GM19455 (cell line): Measurements from ENCODE around the gene APELA.
"Not testable (repeated sequence)": the region's sequence is repeated elsewhere in the genome, so short reads cannot be mapped to it uniquely, and the experiment has no call there.

Source experiments
- ATAC-seq: cut with Tn5 transposase; IDR thresholded peaks from one replicate; pipeline ENCODE4 v1.9.1; 2021; ENCODE audit not compliant: unreplicated experiment

APELA gene

GRCh38 chr4:164876700-164877324 is at the start of gene APELA:
Gene APELA (plus strand): TSS chr4:164877178. CDS start chr4:164877332, 154 bp downstream.
- peak; percentile 97 for ATAC-seq

DNA sequence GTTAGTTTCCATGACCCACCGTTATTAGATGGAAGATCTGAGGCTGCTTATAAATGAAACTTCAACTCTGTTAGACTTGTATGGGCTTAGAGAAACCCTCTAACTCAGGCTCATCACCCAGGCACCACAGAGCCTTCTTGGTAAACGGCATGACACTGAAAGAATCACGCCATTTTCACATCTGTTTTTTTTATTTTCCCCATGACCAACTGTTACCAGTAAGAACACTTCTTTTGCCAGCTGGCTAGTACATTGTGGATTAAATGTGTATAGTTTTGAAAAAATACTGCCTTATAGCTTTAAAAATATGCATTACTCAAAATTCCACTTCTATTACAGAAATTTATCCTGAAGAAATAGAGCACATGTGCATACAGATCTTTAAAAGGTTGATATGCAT is 48.0 kb upstream of the APELA start:
- no peak for ATAC-seq

DNA sequence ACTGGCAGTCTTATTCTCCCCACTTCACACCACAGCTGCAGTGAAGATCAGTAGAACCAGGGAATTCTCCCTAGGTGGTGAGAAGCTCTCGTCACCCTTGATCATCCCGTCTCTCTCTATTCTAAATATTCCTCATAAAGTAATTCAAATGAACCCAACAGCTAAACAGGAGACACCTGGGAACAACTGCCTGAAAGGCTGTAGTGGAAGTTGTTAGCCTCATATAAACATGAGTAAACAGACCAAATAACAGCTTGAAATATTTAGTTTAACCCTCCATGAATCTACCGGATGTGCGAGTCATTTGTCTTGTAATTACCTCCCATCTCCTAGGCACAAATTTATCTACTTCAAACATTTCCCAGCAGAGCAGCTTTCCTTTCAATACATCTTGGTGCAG is 30.4 kb upstream of the APELA start:
- ATAC-seq: no peak

GRCh38 chr4:164847016-164847415 is 30.0 kb upstream of the APELA start:
- ATAC-seq: no peak

DNA sequence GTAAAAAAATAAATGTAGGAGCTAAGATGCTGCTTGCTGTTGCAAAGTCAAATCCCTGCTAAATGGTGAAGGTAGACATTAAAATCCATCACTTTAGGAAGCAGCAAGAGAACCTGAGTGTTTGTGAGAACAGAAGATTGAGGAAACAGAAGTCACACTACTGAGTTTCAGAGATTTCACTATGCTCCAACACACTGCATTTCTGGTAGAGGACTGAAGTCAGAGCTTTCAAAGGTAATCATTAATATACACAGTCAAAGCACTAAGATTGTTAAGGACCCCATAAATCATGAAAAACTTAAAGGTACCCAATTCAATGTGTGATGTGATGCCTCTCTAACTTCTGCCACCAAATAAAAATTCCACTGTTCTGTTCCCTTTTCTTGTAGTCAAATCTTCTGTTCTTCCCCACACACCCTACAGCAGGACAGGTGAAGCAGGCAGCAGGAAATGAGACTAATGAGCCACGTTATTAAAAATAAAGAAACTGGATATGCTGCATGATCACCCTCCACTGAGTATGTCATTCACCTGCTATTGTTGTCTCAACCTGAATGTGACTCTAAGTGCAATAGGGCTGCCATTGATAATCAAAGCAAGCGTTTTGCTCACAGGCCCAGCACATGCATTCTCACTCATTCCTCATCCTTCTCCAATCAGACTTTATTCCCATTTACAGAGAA is 28.9 kb upstream of the APELA start:
- no peak for ATAC-seq

DNA sequence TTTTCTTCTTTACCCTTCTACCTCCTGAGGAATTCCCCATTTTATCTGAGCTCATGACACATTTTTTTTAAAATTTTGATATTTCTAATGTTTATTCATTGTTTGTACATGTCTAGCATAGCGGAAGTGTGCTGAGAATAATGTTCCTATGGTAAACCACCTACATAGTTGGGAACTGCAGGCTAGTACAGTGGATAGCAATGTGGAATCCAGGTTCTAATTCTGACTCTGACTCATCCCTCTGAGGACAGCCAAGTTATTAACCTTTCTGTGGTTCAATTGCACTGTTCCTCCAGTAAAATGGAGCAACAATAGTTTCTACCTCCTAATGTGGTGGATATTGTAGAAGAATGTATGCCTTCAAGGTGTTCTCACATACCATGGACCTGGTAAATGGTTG is 20.6 kb upstream of the APELA start:
- no peak for ATAC-seq

DNA sequence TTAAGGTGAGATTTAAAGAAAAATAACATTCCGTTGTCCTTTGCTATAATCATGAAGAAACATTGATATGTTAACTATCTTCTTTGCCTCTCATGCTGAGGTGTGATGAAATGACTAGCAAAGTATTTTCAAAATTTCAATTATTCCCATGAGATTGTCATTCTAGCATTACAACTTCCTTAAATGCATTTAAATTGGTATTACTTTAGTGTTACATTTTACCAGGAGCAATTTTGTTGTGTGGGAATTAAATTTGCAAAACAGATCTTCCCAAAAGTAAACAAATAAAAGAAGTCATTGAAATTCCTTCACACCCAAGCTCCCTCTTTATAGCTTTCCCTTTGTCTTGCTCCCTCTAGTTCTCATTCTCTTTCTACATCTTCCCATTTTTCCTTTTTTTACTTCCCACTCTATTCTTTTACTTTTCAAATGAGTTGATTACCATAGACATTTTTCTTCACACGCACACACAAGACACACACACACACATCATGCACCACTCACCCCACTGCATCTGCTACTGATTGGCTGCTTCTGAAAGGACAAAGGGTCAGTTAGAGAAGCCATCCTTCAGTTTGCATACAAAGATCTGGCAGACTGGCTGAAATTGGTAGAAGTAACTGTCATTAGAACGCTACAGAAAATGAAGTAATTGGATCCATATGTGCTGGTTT is 10.0 kb upstream of the APELA start:
- ATAC-seq: no peak

- no peak for ATAC-seq
Measured at GRCh38 chr4:164871673-164872072, 5.3 kb upstream of the APELA start.

GRCh38 chr4:164872481-164872880 is 4.5 kb upstream of the APELA start:
- no peak for ATAC-seq

DNA sequence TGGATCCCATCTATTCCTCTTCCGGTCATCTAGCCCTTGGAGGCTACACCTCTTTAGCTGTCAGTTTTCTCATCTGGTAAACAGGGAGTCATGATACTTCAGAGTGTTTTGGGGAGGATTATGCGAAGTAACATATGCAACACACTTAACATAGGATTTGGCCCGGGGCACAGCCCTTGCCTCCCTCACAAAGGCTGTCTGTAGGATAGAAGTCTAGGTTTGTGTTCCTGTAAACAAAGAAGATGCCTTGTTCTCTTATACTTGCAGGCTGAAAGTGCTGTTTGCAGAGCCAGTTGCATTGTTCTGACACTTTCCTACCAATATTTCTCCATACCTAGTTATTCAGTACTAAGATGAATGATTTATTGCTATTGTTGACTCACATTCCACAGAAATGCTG is 2.2 kb upstream of the APELA start:
- ATAC-seq: no peak

GRCh38 chr4:164880489-164881262 is 3.7 kb downstream of the APELA start:
- no peak for ATAC-seq

DNA sequence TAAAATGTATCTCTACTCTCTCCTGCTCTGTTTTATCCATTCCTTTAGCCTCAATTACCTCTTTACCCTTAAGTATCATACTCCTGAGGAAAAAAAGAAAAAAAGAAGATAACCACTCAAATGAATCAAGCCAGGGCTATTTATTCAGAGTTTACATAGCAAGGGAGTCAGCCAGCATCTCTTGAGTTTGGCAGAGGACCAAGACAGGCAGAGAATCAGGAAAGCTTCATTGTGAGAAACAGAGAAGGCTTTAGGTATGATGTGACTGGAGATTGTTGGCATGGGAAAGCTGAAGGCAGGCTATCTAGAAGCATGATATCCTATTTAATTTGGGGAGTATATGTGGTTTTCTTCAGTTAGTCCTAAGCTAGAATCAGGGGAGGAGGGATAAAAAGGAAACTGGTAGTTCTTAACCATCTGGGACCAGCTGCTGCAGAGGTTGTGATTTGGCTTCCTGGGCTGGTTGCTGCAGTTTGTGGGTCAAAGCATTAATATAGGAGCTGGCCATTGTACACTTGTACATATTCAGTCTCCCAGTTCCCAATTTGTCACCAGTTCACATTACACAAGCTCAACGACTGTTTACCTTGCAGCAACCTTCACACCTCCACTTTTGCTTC is 11.2 kb downstream of the APELA start:
- no peak for ATAC-seq

GRCh38 chr4:164890691-164891090 is 13.7 kb downstream of the APELA start:
- no peak for ATAC-seq

DNA sequence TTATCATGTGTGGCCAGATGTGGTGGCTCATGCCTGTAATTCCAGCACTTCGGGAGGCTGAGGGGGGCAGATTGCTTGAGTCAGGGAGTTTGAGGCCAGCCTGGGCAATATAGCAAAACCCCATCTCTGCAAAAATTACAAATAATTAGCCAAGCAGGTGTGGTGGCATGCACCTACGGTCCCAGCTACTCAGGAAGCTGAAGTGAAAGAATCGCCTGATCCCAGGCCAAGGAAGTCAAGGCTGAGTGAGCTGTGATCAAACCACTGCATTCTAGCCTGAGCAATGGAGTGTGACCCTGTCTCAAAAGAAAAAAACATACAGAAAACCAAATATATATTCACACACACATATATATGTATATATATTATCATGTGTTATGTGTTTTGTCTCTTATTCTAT is 15.0 kb downstream of the APELA start:
- ATAC-seq: no peak

- peak; percentile 82 for ATAC-seq
Measured at GRCh38 chr4:164894702-164895101, 17.7 kb downstream of the APELA start.

GRCh38 chr4:164902608-164903007 is 25.6 kb downstream of the APELA start:
- no peak for ATAC-seq

DNA sequence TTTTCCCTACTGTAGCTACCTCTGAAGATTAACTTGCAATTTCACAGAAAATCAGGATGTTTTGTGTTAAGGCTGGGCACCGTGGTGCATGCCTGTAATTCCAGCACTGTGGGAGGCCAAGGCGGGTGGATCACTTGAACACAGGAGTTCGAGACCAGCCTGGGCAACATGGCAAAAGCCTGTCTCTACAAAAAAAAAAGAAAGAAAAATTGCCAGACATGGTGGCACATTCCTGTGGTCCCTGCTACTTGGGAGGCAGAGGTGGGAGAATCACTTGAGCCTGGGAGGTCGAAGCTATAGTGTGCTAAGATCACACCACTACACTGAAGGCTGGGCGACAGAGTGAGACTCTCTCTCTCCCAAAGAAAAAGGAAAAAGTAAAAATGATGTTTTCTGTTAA is 27.4 kb downstream of the APELA start:
- ATAC-seq: no peak

GRCh38 chr4:164904941-164905340 is 28.0 kb downstream of the APELA start:
- no peak for ATAC-seq

GRCh38 chr4:164906368-164906767 is 29.4 kb downstream of the APELA start:
- ATAC-seq: no peak

DNA sequence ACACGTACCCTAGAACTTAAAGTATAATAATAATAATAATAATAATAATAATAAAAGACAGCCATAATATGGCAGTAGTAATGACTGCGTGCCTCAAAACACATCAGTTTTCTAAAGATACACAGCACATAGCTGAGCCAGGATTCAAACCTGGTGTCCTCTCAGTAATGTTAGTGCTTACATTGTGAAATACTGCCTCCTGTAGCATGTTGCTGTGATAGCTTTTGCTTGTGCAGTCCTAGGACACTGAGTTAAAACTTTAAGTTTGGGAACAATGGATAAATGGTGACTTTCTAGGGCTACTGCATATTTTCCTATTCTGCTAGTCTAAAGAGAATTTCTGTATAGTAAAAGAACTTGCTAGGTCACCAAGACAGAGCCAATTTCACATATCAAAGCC is 36.5 kb downstream of the APELA start:
- ATAC-seq: not testable (repeated sequence)

GRCh38 chr4:164918956-164919355 is 42.0 kb downstream of the APELA start:
- no peak for ATAC-seq
